Naive thymus-derived CD4-positive, alpha-beta T cell (primary cell): ENCODE data around the gene COL4A1. TPM values are rescaled to one million over a fixed set of nuclear protein-coding genes. Genes with fewer than 3 reads are reported as not detected.

Experiments used
- ATAC-seq: fragments of 150-1000 bp; cut with Tn5 transposase; 2 replicates; pipeline ENCODE4 v1.10.0; 2021; ENCODE audit warnings: mild to moderate bottlenecking, moderate library complexity
- CTCF ChIA-PET: fragments of 350-600 bp; sonication (Branson Sonifier 250); formaldehyde crosslinking; loops from one replicate; lab custom pipeline; 2021; ENCODE audit warnings: antibody characterized with exemption; lab: Charles Lee
- POLR2A ChIA-PET: fragments of 350-600 bp; sonication (Branson Sonifier 250); formaldehyde crosslinking; loops from one replicate; lab custom pipeline; 2021; ENCODE audit warnings: antibody characterized with exemption, inconsistent platforms; lab: Charles Lee
- DNase-seq, 9 donors: peaks; one replicate each; pipeline versions ENCODE4 v3.0.0 to v3.0.0-alpha.2; 2020 to 2022; ENCODE audit warnings: mixed read lengths in 1 of 9
- H3K27ac ChIP-seq: one replicate; pipeline ENCODE4 v1.7.0; 2013; ENCODE audit warnings: mild to moderate bottlenecking, low read depth, low read length, moderate library complexity
- H3K27me3 ChIP-seq, 2 donors: one replicate each; pipeline ENCODE4 v1.7.0; 2013; ENCODE audit warnings: low read length in 2 of 2, mild to moderate bottlenecking in 2 of 2, moderate library complexity in 2 of 2; ENCODE audit not compliant: control insufficient read depth in 2 of 2, insufficient read depth in 2 of 2
- H3K36me3 ChIP-seq, 3 experiments: 1 replicate in 2 of 3; 2 replicates in 1 of 3; pipeline ENCODE4 v1.7.0; 2013; ENCODE audit warnings: low read length in 3 of 3, mild to moderate bottlenecking in 3 of 3, moderate library complexity in 1 of 3; ENCODE audit not compliant: insufficient read depth in 3 of 3, control insufficient read depth in 2 of 3
- H3K4me1 ChIP-seq, 2 donors: one replicate each; pipeline ENCODE4 v1.7.0; 2013; ENCODE audit warnings: low read length in 2 of 2, mild to moderate bottlenecking in 2 of 2, moderate library complexity in 1 of 2; ENCODE audit not compliant: control insufficient read depth in 2 of 2, insufficient read depth in 2 of 2
- H3K4me3 ChIP-seq: 2 replicates; pipeline ENCODE4 v1.7.0; 2013; ENCODE audit warnings: mild to moderate bottlenecking, low read length
- H3K9me3 ChIP-seq, 3 experiments: 1 replicate in 2 of 3; 2 replicates in 1 of 3; pipeline ENCODE4 v1.7.0; 2013; ENCODE audit warnings: low read length in 3 of 3; ENCODE audit not compliant: control insufficient read depth in 2 of 3
- H3K27ac Mint-ChIP-seq, 9 donors: one replicate each; pipeline ENCODE4 v1.8.0; 2020 to 2022; ENCODE audit warnings: mixed read lengths in 9 of 9, mild to moderate bottlenecking in 8 of 9, moderate library complexity in 5 of 9, inconsistent platforms in 2 of 9
- H3K27me3 Mint-ChIP-seq, 5 donors: one replicate each; pipeline ENCODE4 v1.8.0; 2021 to 2022; ENCODE audit warnings: mixed read lengths in 5 of 5, mild to moderate bottlenecking in 1 of 5
- H3K36me3 Mint-ChIP-seq, 5 donors: one replicate each; pipeline ENCODE4 v1.8.0; 2020 to 2022; ENCODE audit warnings: mixed read lengths in 5 of 5, mild to moderate bottlenecking in 3 of 5, inconsistent platforms in 1 of 5
- H3K4me1 Mint-ChIP-seq, 7 donors: one replicate each; pipeline ENCODE4 v1.8.0; 2020 to 2022; ENCODE audit warnings: mixed read lengths in 7 of 7, mild to moderate bottlenecking in 3 of 7, inconsistent platforms in 1 of 7
- H3K4me3 Mint-ChIP-seq, 10 donors: one replicate each; pipeline ENCODE4 v1.8.0; 2020 to 2022; ENCODE audit warnings: mild to moderate bottlenecking in 10 of 10, mixed read lengths in 10 of 10, moderate library complexity in 6 of 10, inconsistent platforms in 2 of 10
- H3K9me3 Mint-ChIP-seq, 11 donors: one replicate each; pipeline ENCODE4 v1.8.0; 2020 to 2022; ENCODE audit warnings: mixed read lengths in 11 of 11, mild to moderate bottlenecking in 4 of 11, inconsistent platforms in 1 of 11, moderate library complexity in 1 of 11
- intact Hi-C, 2 donors: fragments of 100-400 bp; cut with micrococcal nuclease; formaldehyde crosslinking; loops; one replicate each; pipeline ENCODE4 v1.15.1; 2023
- polyA plus RNA-seq, 2 donors: library from polyadenylated mRNA; unstranded; fragments of 300-500 nt; fragmentation: Illumina TruSeq; gene quantifications; one replicate each; pipeline ENCODE4 v1.2.3, GENCODE V29; 2021
- total RNA-seq, 6 experiments: library from RNA in 5 of 6; stranded (reverse) in 5 of 6; gene quantifications; 1 replicate in 5 of 6; 2 replicates in 1 of 6; pipeline ENCODE4 v1.2.3 and lab custom pipeline; 2021 to 2026

COL4A1 gene
- total and polyA plus RNA-seq, 7 experiments from 2014 or later = 0.24 TPM; not detected in 6

DNA sequence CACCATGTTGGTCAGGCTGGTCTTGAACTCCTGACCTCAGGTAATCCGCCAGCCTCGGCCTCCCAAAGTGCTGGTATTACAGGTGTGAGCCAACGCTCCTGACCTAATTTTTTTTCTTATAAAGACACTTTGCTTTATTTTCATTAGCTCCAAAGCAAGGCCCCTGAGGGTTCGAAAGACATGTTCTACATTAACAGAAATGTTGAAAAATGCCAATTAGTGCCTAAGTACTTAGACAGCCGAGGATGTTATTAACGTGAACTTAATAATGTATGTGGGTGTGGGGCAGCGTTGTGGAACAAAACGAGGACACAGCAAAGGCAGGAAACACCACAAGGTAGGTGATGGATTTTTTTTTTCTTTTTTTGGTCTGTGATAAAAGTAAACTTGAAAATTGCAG, 82.4 kb downstream of the COL4A1 start:
- Histone ChIP-seq H3K27ac (no peak overlapping the region), H3K9me3 (no peaks in the 10 kb centered on the region), H3K36me3 (no peaks in the 10 kb centered on the region), H3K4me1 (no peaks in the 10 kb centered on the region), H3K4me3 (no peak overlapping the region), H3K27me3 (no peaks in the 10 kb centered on the region)
- peaks cover 4 to 19% (median 8%) of the 10 kb centered on the region in 5 donors for H3K27me3 Mint-ChIP-seq
- no peaks in the 10 kb centered on the region for H3K36me3 Mint-ChIP-seq
- H3K4me3 Mint-ChIP-seq = no peak overlapping the region
- H3K4me1 Mint-ChIP-seq = no peaks in the 10 kb centered on the region
- no peaks in the 10 kb centered on the region for H3K9me3 Mint-ChIP-seq
- CTCF ChIA-PET = interaction anchor here (1.3 to 3.8 kb wide), 2 partner anchors 10 to 187 kb away, joined by 3 to 31 read pairs; no protein-coding TSS in a partner anchor
- ATAC-seq = no peak
- POLR2A ChIA-PET = no interaction called here
- no peak for DNase-seq
- intact Hi-C loops = loop anchor here in 1 of 2 donors (10.0 kb wide), 1 partner anchor 1000 kb away; no protein-coding TSS in a partner anchor
- no peak overlapping the region for H3K27ac Mint-ChIP-seq

DNA sequence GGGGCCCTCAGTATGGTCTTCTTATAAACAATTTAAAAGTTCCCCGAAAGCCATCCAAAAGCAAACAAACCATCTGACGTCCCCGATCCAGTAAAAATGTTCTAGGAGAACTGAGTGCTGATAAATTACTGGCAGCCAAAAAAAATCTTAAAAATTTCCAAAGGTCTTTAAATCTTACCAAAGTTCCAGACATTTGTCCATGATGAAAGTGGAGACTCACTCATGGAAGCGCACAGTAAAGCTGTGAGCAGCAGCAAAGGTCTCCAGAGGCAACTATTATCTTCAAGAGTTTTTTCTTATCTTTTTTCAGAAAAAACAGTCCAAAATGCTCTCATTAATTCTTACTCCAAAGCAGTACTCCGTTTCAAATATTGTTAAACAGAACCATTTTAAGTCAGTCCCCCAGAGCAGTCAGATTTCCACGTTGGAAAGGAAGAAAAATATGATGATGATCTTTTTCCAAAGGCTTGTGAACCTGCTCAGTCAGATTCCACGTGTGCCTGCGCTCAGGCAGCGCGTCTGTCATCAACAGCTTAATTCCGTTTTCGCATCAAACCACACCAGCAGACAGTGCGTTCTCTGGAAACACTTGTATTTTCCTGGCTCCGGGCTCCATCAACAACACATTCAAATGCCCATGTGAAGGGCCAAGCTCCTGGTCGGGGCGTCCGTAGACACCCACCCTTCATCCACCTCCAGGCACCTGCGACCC, 85.4 kb downstream of the COL4A1 start:
- POLR2A ChIA-PET = no interaction called here
- Histone ChIP-seq H3K36me3 (no peaks in the 10 kb centered on the region), H3K27me3 (no peaks in the 10 kb centered on the region), H3K9me3 (no peaks in the 10 kb centered on the region), H3K27ac (no peak overlapping the region), H3K4me1 (no peaks in the 10 kb centered on the region), H3K4me3 (no peak overlapping the region)
- ATAC-seq = no peak
- Mint-ChIP-seq H3K9me3 (no peaks in the 10 kb centered on the region), H3K36me3 (no peaks in the 10 kb centered on the region), H3K4me1 (no peaks in the 10 kb centered on the region), H3K27me3 (peaks cover 9 to 35% (median 23%) of the 10 kb centered on the region in 5 donors), H3K27ac (no peak overlapping the region), H3K4me3 (no peak overlapping the region)
- intact Hi-C loops = loop anchor here (1.0 to 10.0 kb wide), 5 partner anchors 191 to 1260 kb away; no protein-coding TSS in a partner anchor
- no peak for DNase-seq
- CTCF ChIA-PET = interaction anchor here (0.6 to 3.8 kb wide), 5 partner anchors 14 to 196 kb away, joined by 3 to 31 read pairs (median 4); no protein-coding TSS in a partner anchor

DNA sequence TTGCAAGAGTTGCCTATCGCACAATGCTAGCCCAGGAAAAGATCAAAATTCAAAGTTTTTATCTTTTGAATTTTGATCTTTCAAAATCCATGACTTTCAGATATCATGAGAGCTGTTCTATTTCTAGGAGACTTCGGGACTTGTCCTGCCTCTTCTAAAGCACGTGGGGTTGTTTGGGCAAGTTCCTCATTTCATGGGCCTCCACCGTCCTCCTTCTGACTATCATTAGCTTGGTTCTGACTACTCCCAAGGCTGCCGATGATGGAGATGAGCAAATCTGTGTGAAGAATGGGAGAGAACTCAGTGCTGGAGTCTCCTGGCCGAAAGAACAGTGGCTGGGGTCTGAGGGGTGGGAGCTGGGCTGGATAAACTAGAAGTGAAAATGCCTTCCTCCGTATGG, 86.5 kb downstream of the COL4A1 start:
- intact Hi-C loops = loop anchor here in 1 of 2 donors (10.0 kb wide), 1 partner anchor 1004 kb away; no protein-coding TSS in a partner anchor
- H3K4me3 Mint-ChIP-seq = no peak overlapping the region
- CTCF ChIA-PET = interaction anchor here (0.9 to 1.2 kb wide), 3 partner anchors 29 to 197 kb away, joined by 3 to 4 read pairs (median 3); no protein-coding TSS in a partner anchor

DNA sequence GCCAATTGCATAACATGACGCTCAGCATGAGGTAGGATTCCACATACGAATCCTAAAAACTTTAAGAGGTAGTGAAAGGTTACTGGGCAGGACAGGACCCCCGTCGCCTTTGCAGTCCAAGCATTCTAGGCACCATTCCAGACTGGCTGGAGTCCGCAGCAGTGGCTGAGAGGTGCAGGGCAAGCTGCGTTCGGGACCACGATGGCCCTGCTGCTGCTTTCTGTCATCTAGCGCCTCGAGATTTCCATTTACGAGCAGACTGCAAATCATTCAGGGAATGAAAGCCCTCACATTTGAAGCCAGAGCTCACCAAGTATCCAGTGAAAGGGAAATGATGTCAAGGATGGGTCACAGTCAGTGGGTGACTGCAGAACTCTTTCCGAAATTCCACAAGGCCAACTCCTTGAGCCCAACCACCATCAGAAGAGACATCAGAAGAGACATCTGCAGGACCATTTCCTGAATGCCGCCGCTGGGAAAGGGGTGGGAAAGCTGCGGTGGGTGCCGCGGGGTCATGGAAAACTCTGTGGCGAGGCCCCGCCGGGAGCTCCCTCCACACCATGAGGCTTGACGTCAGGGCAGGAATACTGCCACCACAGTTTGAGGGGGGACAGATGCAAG, 88.3 kb downstream of the COL4A1 start:
- no peaks in the 10 kb centered on the region for H3K4me1 Mint-ChIP-seq
- Histone ChIP-seq H3K36me3 (no peaks in the 10 kb centered on the region), H3K27me3 (no peaks in the 10 kb centered on the region), H3K4me1 (no peaks in the 10 kb centered on the region), H3K27ac (no peak overlapping the region), H3K9me3 (no peaks in the 10 kb centered on the region), H3K4me3 (no peak overlapping the region)
- H3K27ac Mint-ChIP-seq = no peak overlapping the region
- no peak overlapping the region for H3K4me3 Mint-ChIP-seq
- peaks cover 9 to 51% (median 23%) of the 10 kb centered on the region in 5 donors for H3K27me3 Mint-ChIP-seq
- no peaks in the 10 kb centered on the region for H3K9me3 Mint-ChIP-seq
- no peak for DNase-seq
- ATAC-seq = no peak
- POLR2A ChIA-PET = no interaction called here
- intact Hi-C loops = no loop called here
- CTCF ChIA-PET = interaction anchor here (1.3 kb wide), 1 partner anchor 244 kb away, joined by 3 read pairs; no protein-coding TSS in a partner anchor
- H3K36me3 Mint-ChIP-seq = no peaks in the 10 kb centered on the region

More for the DNA sequence above, 86.5 kb downstream of the COL4A1 start:
- no peaks in the 10 kb centered on the region for H3K9me3 ChIP-seq
- ATAC-seq = no peak
- H3K4me1 ChIP-seq = no peaks in the 10 kb centered on the region
- no peak overlapping the region for H3K4me3 ChIP-seq
- POLR2A ChIA-PET = no interaction called here
- no peaks in the 10 kb centered on the region for H3K4me1 Mint-ChIP-seq
- H3K27me3 Mint-ChIP-seq = peaks cover 9 to 41% (median 23%) of the 10 kb centered on the region in 5 donors
- no peaks in the 10 kb centered on the region for H3K9me3 Mint-ChIP-seq
- no peaks in the 10 kb centered on the region for H3K27me3 ChIP-seq
- no peak overlapping the region for H3K27ac ChIP-seq
- DNase-seq = no peak
- H3K27ac Mint-ChIP-seq = no peak overlapping the region
- H3K36me3 Mint-ChIP-seq = no peaks in the 10 kb centered on the region
- H3K36me3 ChIP-seq = no peaks in the 10 kb centered on the region

DNA sequence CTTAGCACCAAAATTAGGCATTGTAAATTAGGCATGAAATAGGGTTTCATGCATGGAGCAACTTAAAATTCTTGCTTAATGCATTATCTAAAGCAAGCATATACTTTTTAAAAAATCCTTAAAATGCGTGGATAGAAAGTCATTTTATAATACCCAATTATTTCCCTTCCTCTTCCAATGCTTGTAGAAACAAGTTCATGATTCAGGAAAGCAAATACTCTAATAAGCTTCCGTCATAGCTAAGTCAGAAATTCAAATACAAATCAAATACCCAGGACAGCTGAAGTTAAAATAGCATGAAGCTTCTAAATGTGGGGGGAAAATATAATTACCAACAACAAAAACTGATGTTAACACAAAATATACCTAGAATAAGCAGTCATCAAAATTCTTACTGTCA, 89.1 kb downstream of the COL4A1 start:
- no peaks in the 10 kb centered on the region for H3K4me1 ChIP-seq
- no peak overlapping the region for H3K27ac Mint-ChIP-seq

DNA sequence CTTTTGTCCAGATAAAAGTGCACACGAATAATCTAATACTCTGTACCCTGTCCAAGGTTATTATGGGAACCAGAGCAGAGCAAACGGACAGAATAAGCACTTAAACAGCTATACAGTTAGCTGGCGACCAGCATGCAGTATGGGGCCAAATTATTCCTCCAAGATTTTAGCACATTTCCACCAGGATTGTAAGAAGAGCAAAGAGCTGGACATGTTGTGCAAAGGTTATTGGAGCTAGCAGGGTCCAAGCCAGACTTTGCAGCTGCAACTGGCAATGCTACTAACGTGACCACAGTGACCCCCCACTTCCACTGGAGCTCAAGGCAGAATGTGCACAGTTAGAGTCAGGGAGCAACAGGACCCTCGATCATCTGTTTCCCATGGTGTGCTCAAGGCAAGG, 89.9 kb downstream of the COL4A1 start:
- ATAC-seq = no peak
- POLR2A ChIA-PET = no interaction called here
- peaks cover 9 to 54% (median 20%) of the 10 kb centered on the region in 5 donors for H3K27me3 Mint-ChIP-seq
- no peaks in the 10 kb centered on the region for H3K9me3 Mint-ChIP-seq
- no peaks in the 10 kb centered on the region for H3K36me3 Mint-ChIP-seq
- Histone ChIP-seq H3K36me3 (no peaks in the 10 kb centered on the region), H3K27me3 (no peaks in the 10 kb centered on the region), H3K4me1 (no peaks in the 10 kb centered on the region), H3K4me3 (no peak overlapping the region), H3K9me3 (no peaks in the 10 kb centered on the region), H3K27ac (no peak overlapping the region)
- CTCF ChIA-PET = no interaction called here
- no peak overlapping the region for H3K27ac Mint-ChIP-seq
- no peak overlapping the region for H3K4me3 Mint-ChIP-seq
- intact Hi-C loops = no loop called here
- H3K4me1 Mint-ChIP-seq = no peaks in the 10 kb centered on the region
- DNase-seq = no peak

More for the DNA sequence above, 89.1 kb downstream of the COL4A1 start:
- no peak overlapping the region for H3K4me3 ChIP-seq
- no peaks in the 10 kb centered on the region for H3K9me3 ChIP-seq
- no peaks in the 10 kb centered on the region for H3K27me3 ChIP-seq
- H3K27ac ChIP-seq = no peak overlapping the region
- no peaks in the 10 kb centered on the region for H3K9me3 Mint-ChIP-seq
- no peak for DNase-seq
- ChIA-PET CTCF (no interaction called here), POLR2A (no interaction called here)
- no peaks in the 10 kb centered on the region for H3K36me3 ChIP-seq
- intact Hi-C loops = no loop called here
- H3K4me3 Mint-ChIP-seq = no peak overlapping the region
- H3K27me3 Mint-ChIP-seq = peaks cover 9 to 51% (median 21%) of the 10 kb centered on the region in 5 donors
- ATAC-seq = no peak
- H3K4me1 Mint-ChIP-seq = no peaks in the 10 kb centered on the region
- no peaks in the 10 kb centered on the region for H3K36me3 Mint-ChIP-seq
